ENCODE results near the gene SIRT2. TPM values are rescaled to one million over a fixed set of nuclear protein-coding genes. Genes with fewer than 3 reads are reported as not detected.

The SIRT2 gene
- total and polyA plus RNA-seq, 2 of the 13 experiments (the other 11 are each of a cell fraction or from before 2014, with no cell fraction given) = 22.3 to 26.1 TPM

DNA sequence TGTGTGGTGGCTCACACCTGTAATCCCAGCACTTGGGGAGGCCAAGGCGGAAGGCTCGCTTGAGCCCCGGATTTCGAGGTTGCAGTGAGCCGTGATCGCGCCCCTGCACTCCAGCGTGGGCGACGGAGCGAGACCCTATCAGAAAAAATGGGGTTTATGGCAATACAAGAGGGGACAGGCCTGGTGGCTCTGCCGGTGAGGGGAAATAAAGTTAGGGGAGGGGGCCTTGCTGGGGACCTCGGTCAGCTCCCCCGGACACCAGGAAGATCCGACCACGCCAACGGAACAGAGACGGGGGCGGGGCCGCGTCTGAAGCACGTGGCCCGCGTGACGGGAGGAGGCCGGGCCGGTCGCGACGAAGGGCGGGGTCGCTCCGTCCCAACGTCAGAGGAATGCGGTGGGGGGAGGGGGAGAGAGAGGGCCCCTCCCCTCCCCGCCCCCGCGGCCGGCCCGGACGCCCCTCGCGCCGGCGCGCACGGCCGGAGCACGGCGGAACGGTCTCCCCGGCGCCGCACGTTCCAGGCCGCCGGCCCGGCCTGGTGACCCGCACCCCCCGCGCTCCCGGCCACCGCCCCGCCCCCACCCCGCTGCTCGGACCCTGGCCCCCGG lies 47.7 kb downstream of the SIRT2 start (continued):
- no peak for TF ChIP-seq TAF15 (IDR thresholded peaks at IDR 0.05; ENCODE audit: low read depth, low read length, poor library complexity, severe bottlenecking)
- no peak for TF ChIP-seq RBM22 (optimal IDR thresholded peaks at IDR 0.05; ENCODE audit: low read length)
- TF ChIP-seq, protein P1, sequence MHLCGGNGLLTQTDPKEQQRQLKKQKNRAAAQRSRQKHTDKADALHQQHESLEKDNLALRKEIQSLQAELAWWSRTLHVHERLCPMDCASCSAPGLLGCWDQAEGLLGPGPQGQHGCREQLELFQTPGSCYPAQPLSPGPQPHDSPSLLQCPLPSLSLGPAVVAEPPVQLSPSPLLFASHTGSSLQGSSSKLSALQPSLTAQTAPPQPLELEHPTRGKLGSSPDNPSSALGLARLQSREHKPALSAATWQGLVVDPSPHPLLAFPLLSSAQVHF (CRISPR knock-in tag; IDR thresholded peaks at IDR 0.05) = no peak; the same call in 1 of the 2 replicates
- TF ChIP-seq RAD21 (CRISPR knock-in tag; IDR thresholded peaks at IDR 0.05) = peak; percentile 10; the same call in 1 of the 2 replicates
- no peak for TF ChIP-seq BCL6 (CRISPR knock-in tag; IDR thresholded peaks at IDR 0.05)
- TF ChIP-seq CHCHD3 (CRISPR knock-in tag; IDR thresholded peaks at IDR 0.05) = no peak
- peak; percentile 77 for TF ChIP-seq HOXA3 (CRISPR knock-in tag; IDR thresholded peaks at IDR 0.05)
- no peak for TF ChIP-seq ZNF557 (CRISPR knock-in tag; IDR thresholded peaks at IDR 0.05)
- TF ChIP-seq ZNF10 (CRISPR knock-in tag; IDR thresholded peaks at IDR 0.05; ENCODE audit: borderline replicate concordance, low read depth) = no peak
- TF ChIP-seq, protein P2, sequence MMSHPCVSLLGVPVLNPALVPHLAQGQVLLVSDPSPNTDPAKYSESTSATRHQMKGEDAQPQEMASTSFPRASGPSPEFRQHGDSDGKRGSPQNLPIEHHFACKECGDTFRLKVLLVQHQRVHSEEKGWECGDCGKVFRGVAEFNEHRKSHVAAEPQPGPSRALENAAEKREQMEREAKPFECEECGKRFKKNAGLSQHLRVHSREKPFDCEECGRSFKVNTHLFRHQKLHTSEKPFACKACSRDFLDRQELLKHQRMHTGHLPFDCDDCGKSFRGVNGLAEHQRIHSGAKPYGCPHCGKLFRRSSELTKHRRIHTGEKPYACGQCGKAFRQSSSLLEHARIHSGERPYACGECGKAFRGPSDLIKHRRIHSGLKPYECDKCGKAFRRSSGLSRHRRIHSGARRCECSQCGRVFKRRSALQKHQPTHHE (CRISPR knock-in tag; IDR thresholded peaks at IDR 0.05; ENCODE audit: borderline replicate concordance) = no peak
- no peak for TF ChIP-seq SOX5 (CRISPR knock-in tag; IDR thresholded peaks at IDR 0.05; ENCODE audit: borderline replicate concordance)
- TF ChIP-seq RBFOX2 (IDR thresholded peaks at IDR 0.05; ENCODE audit: low read depth, low read length) = peak; percentile 86
- 0 out of 2 replicates have a peak, but pooled peaks have one; percentile 47 for TF ChIP-seq ZNF768 (CRISPR knock-in tag; IDR thresholded peaks at IDR 0.05)
- TF ChIP-seq ZNF431 (CRISPR knock-in tag; IDR thresholded peaks at IDR 0.05; ENCODE audit: borderline replicate concordance, low read depth) = peak; percentile 47; the same call in 1 of the 2 replicates
- TF ChIP-seq ZMAT3 (CRISPR knock-in tag; conservative IDR thresholded peaks at IDR 0.05) = no peak
- TF ChIP-seq, protein P3, sequence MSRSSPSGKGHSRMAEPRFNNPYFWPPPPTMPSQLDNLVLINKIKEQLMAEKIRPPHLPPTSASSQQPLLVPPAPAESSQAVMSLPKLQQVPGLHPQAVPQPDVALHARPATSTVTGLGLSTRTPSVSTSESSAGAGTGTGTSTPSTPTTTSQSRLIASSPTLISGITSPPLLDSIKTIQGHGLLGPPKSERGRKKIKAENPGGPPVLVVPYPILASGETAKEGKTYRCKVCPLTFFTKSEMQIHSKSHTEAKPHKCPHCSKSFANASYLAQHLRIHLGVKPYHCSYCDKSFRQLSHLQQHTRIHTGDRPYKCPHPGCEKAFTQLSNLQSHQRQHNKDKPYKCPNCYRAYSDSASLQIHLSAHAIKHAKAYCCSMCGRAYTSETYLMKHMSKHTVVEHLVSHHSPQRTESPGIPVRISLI (CRISPR knock-in tag; IDR thresholded peaks at IDR 0.05; ENCODE audit: borderline replicate concordance) = no peak
- TF ChIP-seq, protein P4, sequence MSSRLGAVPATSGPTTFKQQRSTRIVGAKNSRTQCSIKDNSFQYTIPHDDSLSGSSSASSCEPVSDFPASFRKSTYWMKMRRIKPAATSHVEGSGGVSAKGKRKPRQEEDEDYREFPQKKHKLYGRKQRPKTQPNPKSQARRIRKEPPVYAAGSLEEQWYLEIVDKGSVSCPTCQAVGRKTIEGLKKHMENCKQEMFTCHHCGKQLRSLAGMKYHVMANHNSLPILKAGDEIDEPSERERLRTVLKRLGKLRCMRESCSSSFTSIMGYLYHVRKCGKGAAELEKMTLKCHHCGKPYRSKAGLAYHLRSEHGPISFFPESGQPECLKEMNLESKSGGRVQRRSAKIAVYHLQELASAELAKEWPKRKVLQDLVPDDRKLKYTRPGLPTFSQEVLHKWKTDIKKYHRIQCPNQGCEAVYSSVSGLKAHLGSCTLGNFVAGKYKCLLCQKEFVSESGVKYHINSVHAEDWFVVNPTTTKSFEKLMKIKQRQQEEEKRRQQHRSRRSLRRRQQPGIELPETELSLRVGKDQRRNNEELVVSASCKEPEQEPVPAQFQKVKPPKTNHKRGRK (CRISPR knock-in tag; IDR thresholded peaks at IDR 0.05) = no peak
- no peak for TF ChIP-seq ZNF737 (CRISPR knock-in tag; IDR thresholded peaks at IDR 0.05; ENCODE audit: borderline replicate concordance)
- TF ChIP-seq ZNF44 (CRISPR knock-in tag; IDR thresholded peaks at IDR 0.05) = no peak
- TF ChIP-seq ZNF772 (CRISPR knock-in tag; IDR thresholded peaks at IDR 0.05) = peak; percentile 76; the same call in 1 of the 2 replicates
- TF ChIP-seq, protein P5, sequence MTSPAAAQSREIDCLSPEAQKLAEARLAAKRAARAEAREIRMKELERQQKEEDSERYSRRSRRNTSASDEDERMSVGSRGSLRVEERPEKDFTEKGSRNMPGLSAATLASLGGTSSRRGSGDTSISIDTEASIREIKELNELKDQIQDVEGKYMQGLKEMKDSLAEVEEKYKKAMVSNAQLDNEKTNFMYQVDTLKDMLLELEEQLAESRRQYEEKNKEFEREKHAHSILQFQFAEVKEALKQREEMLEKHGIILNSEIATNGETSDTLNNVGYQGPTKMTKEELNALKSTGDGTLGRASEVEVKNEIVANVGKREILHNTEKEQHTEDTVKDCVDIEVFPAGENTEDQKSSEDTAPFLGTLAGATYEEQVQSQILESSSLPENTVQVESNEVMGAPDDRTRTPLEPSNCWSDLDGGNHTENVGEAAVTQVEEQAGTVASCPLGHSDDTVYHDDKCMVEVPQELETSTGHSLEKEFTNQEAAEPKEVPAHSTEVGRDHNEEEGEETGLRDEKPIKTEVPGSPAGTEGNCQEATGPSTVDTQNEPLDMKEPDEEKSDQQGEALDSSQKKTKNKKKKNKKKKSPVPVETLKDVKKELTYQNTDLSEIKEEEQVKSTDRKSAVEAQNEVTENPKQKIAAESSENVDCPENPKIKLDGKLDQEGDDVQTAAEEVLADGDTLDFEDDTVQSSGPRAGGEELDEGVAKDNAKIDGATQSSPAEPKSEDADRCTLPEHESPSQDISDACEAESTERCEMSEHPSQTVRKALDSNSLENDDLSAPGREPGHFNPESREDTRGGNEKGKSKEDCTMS (CRISPR knock-in tag; conservative IDR thresholded peaks at IDR 0.05) = no peak
- TF ChIP-seq ZNF260 (CRISPR knock-in tag; IDR thresholded peaks at IDR 0.05; ENCODE audit: borderline replicate concordance, low read depth) = no peak

Measured in HepG2 (cell line).